Measurements from ENCODE around the gene SLC2A4RG. TPM values are rescaled to one million over a fixed set of nuclear protein-coding genes. Genes with fewer than 3 reads are reported as not detected.

The SLC2A4RG gene
- total RNA-seq, 1 donor from 2014 or later, result 80.7 TPM

DNA sequence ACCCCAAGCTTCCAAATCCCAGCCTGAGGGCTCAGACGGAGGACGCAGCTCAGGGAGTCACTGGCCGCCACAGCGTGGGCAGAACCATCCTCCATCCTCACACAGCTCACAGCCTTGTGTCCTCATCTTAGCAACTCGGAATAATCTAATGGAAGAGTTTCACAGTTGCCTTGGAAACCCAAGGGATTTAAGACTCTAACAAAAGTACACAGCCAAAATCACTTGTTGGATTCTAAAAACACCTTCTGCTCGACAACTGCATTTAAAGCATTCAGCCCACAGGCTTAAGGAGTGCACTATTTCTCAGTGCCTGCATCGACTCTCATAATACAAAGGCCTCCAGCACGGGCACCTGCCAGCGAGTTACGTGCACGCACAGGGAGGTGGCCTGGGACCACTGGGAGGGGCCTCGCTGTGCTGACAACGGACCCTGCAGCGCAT lies 46.1 kb downstream of the SLC2A4RG start:
- DNase-seq (ENCODE audit: extremely low spot score, unreplicated experiment), result no peak
- Mint-ChIP-seq H3K4me1 (ENCODE audit: unreplicated experiment) (peaks cover 7% of the 10 kb centered on the region), H3K36me3 (ENCODE audit: unreplicated experiment) (peaks cover 8% of the 10 kb centered on the region), H3K9me3 (ENCODE audit: unreplicated experiment) (no peaks in the 10 kb centered on the region), H3K4me3 (ENCODE audit: unreplicated experiment) (no peak overlapping the region), H3K27me3 (ENCODE audit: unreplicated experiment) (no peaks in the 10 kb centered on the region), H3K27ac (ENCODE audit: unreplicated experiment) (no peak overlapping the region)
- TF ChIP-seq, protein P1, sequence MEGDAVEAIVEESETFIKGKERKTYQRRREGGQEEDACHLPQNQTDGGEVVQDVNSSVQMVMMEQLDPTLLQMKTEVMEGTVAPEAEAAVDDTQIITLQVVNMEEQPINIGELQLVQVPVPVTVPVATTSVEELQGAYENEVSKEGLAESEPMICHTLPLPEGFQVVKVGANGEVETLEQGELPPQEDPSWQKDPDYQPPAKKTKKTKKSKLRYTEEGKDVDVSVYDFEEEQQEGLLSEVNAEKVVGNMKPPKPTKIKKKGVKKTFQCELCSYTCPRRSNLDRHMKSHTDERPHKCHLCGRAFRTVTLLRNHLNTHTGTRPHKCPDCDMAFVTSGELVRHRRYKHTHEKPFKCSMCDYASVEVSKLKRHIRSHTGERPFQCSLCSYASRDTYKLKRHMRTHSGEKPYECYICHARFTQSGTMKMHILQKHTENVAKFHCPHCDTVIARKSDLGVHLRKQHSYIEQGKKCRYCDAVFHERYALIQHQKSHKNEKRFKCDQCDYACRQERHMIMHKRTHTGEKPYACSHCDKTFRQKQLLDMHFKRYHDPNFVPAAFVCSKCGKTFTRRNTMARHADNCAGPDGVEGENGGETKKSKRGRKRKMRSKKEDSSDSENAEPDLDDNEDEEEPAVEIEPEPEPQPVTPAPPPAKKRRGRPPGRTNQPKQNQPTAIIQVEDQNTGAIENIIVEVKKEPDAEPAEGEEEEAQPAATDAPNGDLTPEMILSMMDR (IDR thresholded peaks at IDR 0.05), result no peak

DNA sequence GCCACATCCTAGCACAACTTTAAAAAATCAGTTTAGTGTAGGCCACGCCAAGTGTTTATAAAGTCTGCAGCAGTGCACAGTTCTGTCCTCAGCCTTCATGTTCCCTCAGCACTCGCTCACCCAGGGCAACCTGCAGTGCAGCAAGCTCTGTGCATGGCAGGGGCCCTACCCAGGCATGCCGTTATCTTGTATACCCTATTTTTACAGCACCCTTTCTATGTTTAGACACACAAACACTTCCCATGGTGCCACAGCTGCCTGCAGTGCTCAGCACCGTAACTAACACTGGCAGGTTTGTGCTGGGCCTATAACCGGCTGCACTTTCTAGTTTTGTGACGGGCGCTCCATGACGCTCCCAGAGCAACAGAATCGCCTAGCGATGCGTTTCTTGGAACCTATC lies 47.7 kb downstream of the SLC2A4RG start:
- H3K4me3 Mint-ChIP-seq (ENCODE audit: unreplicated experiment), result no peak overlapping the region
- peaks cover 8% of the 10 kb centered on the region for H3K36me3 Mint-ChIP-seq (ENCODE audit: unreplicated experiment)
- no peaks in the 10 kb centered on the region for H3K27me3 Mint-ChIP-seq (ENCODE audit: unreplicated experiment)
- H3K27ac Mint-ChIP-seq (ENCODE audit: unreplicated experiment), result no peak overlapping the region
- TF ChIP-seq, protein P1 (IDR thresholded peaks at IDR 0.05), result no peak
- peaks cover 9% of the 10 kb centered on the region for H3K4me1 Mint-ChIP-seq (ENCODE audit: unreplicated experiment)
- no peaks in the 10 kb centered on the region for H3K9me3 Mint-ChIP-seq (ENCODE audit: unreplicated experiment)
- DNase-seq (ENCODE audit: extremely low spot score, unreplicated experiment), result no peak

DNA sequence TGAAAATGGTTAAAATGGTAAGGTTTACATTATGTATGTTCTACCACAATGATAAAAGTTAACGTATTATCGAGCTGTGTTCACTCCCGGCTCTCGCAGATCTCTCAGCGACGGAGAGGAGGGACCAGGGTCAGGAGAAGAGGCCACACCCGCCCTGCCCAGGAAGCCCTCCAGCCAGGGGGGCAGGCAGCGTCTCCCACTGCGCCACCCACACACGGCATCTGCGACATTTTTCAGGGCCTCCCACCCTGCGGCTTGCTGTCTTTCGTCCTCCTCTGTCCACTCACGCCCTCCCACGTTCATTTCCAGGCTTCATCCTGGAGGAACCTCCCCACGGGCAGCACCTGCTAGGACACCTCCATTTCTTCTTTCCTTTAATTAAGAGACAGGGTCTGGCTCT lies 48.2 kb downstream of the SLC2A4RG start:
- Mint-ChIP-seq H3K4me3 (ENCODE audit: unreplicated experiment) (no peak overlapping the region), H3K9me3 (ENCODE audit: unreplicated experiment) (no peaks in the 10 kb centered on the region), H3K36me3 (ENCODE audit: unreplicated experiment) (peaks cover 8% of the 10 kb centered on the region), H3K27me3 (ENCODE audit: unreplicated experiment) (no peaks in the 10 kb centered on the region), H3K27ac (ENCODE audit: unreplicated experiment) (no peak overlapping the region), H3K4me1 (ENCODE audit: unreplicated experiment) (peaks cover 9% of the 10 kb centered on the region)
- DNase-seq (ENCODE audit: extremely low spot score, unreplicated experiment), result no peak
- TF ChIP-seq, protein P1 (IDR thresholded peaks at IDR 0.05), result no peak

DNA sequence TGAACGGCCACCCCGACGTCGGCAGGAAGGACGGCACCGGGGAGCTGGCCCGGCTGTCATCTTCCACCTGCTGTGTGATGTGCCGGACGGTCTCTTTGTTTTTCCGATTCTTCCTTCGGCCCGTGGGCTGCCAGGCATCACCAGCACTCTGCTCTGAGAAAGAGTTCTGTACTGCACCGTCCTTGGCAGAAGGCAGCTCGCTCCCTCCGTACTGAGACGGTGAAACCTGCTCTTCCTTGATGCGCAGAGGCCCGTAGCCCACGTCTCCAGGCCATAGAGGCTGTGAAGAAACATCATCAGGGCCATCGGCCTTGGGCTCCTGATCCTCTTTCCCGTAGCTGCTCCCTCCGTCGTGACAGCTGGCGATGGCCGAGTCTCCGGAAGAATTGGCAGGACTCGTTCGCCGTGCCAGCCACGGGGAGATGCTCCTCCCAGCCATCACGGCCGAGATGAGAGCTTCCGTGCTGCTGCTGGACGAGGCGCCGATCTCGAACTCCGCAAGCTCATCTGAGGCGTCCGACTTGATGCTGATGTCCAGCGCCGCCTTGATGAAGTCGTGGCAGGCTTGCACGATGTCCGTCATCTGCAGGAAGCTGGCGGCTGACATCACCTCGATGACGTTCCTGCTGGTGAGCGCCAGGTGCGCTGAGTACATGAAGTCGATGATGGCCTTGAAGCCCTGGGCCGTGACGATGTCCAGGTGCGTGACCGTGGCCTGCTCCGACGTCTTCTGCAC lies 50.4 kb downstream of the SLC2A4RG start:
- Mint-ChIP-seq H3K36me3 (ENCODE audit: unreplicated experiment) (peaks cover 5% of the 10 kb centered on the region), H3K27me3 (ENCODE audit: unreplicated experiment) (no peaks in the 10 kb centered on the region), H3K27ac (ENCODE audit: unreplicated experiment) (no peak overlapping the region), H3K4me3 (ENCODE audit: unreplicated experiment) (no peak overlapping the region), H3K9me3 (ENCODE audit: unreplicated experiment) (no peaks in the 10 kb centered on the region), H3K4me1 (ENCODE audit: unreplicated experiment) (peaks cover 9% of the 10 kb centered on the region)
- TF ChIP-seq, protein P1 (IDR thresholded peaks at IDR 0.05), result no peak
- DNase-seq (ENCODE audit: extremely low spot score, unreplicated experiment), result no peak

DNA sequence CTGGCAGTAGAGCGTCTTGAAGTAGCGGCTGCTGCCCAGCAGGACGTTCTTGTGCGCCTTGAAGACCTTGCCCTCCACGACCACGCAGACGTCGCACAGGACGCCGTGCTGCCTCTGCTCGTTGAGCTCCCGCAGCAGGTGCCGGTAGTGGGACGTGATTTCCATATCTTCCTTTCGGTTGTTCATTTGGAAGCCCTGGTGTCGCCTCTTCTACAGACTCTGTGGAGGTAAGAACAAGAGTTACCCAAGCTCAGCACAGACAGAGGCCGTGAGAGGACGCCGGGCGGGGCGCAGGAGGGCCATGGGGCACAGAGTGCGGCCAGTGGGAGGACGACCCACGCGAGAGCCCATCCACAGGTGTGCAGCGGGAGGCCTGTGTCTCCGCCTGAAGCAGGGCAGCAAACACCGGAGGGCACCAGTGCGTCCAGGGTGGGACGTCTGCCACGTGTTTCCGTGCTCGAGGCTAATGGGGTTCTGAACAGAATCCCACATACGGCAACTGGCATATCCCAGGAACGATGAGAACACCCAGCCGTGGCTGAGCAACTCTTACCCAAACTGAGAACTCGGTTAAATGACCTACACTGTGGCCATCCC lies 51.1 kb downstream of the SLC2A4RG start:
- peaks cover 5% of the 10 kb centered on the region for H3K36me3 Mint-ChIP-seq (ENCODE audit: unreplicated experiment)
- peaks cover 9% of the 10 kb centered on the region for H3K4me1 Mint-ChIP-seq (ENCODE audit: unreplicated experiment)
- H3K9me3 Mint-ChIP-seq (ENCODE audit: unreplicated experiment), result no peaks in the 10 kb centered on the region
- DNase-seq (ENCODE audit: extremely low spot score, unreplicated experiment), result no peak
- H3K27me3 Mint-ChIP-seq (ENCODE audit: unreplicated experiment), result no peaks in the 10 kb centered on the region
- TF ChIP-seq, protein P1 (IDR thresholded peaks at IDR 0.05), result no peak
- H3K4me3 Mint-ChIP-seq (ENCODE audit: unreplicated experiment), result no peak overlapping the region
- no peak overlapping the region for H3K27ac Mint-ChIP-seq (ENCODE audit: unreplicated experiment)
